ENCODE results near the gene KLC1.
A peak's percentile ranks its signal among the peaks of the same experiment; 100 is the strongest.

Gene KLC1

DNA sequence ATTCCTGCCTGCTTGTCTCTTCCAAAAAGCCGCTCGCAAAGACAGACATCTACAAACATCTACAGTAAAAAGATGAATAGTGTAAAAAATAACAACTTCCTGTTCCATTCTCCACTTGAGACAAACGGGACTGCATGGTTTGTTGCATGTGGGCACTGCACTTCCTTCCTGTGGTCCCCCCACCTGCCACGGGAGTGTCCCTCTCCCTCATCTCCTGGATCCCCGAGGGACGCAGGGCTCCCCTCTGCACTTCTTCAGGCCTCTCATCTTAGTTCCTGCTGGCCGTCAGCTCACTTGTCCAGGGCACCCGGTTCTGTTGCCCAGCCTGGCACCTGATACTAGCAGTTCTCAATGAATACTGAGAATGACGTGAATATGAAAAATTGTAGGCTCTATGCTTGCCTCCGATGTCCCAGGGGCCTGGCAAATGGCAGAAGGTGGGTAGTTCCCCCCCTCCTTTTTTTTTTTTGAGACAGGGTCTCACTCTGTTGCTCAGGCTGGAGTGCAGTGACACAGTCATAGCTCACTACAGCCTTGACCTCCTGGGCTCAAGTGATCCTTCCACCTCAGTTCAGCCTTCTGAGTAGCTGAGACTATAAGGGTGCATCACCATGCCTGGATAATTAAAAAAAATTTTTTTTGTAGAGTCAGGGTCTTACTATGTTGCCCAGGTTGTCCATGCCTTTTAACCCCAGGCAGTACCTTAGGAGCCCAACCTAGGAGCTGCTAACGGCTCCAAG lies 3.5 kb upstream of the KLC1 start:
- H3K9me3 ChIP-seq (ENCODE audit: control insufficient read depth in 2 of 2, low read length in 2 of 2) = no peaks in the 10 kb centered on the region
- peaks cover 29% of the 10 kb centered on the region for H3K4me1 ChIP-seq (ENCODE audit: control insufficient read depth, insufficient read depth, low read length)
- H3K4me3 ChIP-seq (ENCODE audit: low read length in 2 of 2) = no peak overlapping the region
- no peak overlapping the region for H3K9ac ChIP-seq (ENCODE audit: low read length in 2 of 2)
- peak overlapping the region; percentile 18 for H3K27ac ChIP-seq (ENCODE audit: low read length)
- no peaks in the 10 kb centered on the region for H3K36me3 ChIP-seq (ENCODE audit: control insufficient read depth in 2 of 2, insufficient read depth in 2 of 2, low read length in 2 of 2)
- H3K27me3 ChIP-seq (ENCODE audit: control insufficient read depth in 1 of 2, insufficient read depth in 2 of 2, low read length in 2 of 2) = no peaks in the 10 kb centered on the region

- no peaks in the 10 kb centered on the region for H3K9me3 ChIP-seq (ENCODE audit: control insufficient read depth in 2 of 2, low read length in 2 of 2)
- H3K27me3 ChIP-seq (ENCODE audit: control insufficient read depth in 1 of 2, insufficient read depth in 2 of 2, low read length in 2 of 2) = no peaks in the 10 kb centered on the region
- no peak overlapping the region for H3K4me3 ChIP-seq (ENCODE audit: low read length in 2 of 2)
- H3K36me3 ChIP-seq (ENCODE audit: control insufficient read depth in 2 of 2, insufficient read depth in 2 of 2, low read length in 2 of 2) = no peaks in the 10 kb centered on the region
- no peak overlapping the region for H3K27ac ChIP-seq (ENCODE audit: low read length)
- H3K9ac ChIP-seq (ENCODE audit: low read length in 2 of 2) = no peak overlapping the region
- peaks cover 34% of the 10 kb centered on the region for H3K4me1 ChIP-seq (ENCODE audit: control insufficient read depth, insufficient read depth, low read length)
These were observed 2.7 kb upstream of the KLC1 start for GRCh38 chr14:103626146-103626850.

DNA sequence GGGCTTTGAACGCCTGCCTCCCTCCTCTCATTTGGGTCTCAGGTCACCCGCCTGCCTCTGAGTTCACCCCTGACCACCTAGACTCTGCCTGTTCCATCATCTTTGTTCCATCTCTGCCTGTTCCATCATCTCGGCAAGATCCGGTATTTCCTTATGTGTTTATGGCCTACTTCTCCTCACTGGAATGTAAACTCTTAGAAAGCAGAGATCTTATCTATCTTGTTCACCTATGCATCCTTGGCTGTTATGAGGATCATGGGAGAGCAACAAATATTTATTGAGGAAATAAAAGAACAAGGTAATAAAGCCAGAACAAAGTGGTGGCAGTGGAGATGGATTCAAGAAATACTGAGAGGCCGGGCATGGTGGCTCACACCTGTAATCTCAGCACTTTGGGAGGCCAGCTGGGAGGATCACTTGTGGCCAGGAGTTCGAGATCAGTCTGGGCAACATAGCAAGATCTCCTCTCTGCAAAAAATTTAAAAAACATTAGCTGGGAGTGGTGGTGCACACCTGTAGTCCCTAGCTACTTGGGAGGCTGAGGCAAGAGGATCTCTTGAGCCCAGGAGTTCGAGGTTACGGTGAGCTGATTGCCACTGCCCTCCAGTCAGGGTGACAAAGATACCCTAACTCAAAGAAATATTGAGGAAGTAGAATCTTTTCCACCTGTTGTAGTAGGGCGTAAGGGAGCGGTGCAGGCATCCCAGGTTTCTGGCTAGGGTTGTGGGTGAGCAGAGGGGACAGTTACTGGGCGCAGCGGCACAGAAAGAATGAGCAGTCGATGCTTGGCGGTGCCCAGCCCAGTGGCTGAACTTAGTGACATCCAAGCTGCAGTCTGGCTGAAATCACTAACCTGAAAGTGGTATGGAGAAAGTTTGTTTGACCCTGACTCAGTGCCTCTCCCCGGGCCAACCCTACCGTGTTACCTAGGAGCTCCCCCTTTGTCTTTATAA lies 1.7 kb upstream of the KLC1 start:
- Histone ChIP-seq H3K4me1 (ENCODE audit: control insufficient read depth, insufficient read depth, low read length) (peaks cover 37% of the 10 kb centered on the region), H3K9me3 (ENCODE audit: control insufficient read depth in 2 of 2, low read length in 2 of 2) (no peaks in the 10 kb centered on the region), H3K36me3 (ENCODE audit: control insufficient read depth in 2 of 2, insufficient read depth in 2 of 2, low read length in 2 of 2) (no peaks in the 10 kb centered on the region), H3K4me3 (ENCODE audit: low read length in 2 of 2) (peak overlapping the region; percentile 75 to 86), H3K27ac (ENCODE audit: low read length) (peak overlapping the region; percentile 95), H3K27me3 (ENCODE audit: control insufficient read depth in 1 of 2, insufficient read depth in 2 of 2, low read length in 2 of 2) (no peaks in the 10 kb centered on the region), H3K9ac (ENCODE audit: low read length in 2 of 2) (peak overlapping the region; percentile 96 to 98)

DNA sequence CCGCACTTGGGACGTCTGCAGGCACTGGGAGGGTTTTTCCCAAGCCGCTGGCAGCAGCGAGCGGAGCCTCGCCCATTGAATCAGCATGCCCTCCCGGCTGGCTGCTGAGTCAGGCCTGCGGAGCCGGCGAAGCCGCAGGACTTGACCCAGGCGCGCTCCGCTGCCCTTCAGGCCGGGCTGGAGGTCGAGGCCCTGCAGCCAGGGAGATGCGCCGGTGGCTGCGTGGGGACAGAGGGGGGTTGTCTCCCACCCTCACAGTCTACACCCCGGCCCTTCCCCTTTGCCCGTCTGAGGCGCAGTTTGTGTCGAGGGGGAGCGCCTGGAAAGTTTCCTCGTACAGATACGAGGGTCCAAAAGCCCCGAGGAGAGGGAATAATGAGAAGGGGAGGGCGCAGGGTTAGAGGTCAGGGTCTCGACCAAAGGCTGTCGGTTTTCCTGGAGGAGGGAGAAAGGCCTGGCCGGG lies 759 bp upstream of the KLC1 start:
- Histone ChIP-seq H3K9me3 (ENCODE audit: control insufficient read depth in 2 of 2, low read length in 2 of 2) (no peaks in the 10 kb centered on the region), H3K27me3 (ENCODE audit: control insufficient read depth in 1 of 2, insufficient read depth in 2 of 2, low read length in 2 of 2) (no peaks in the 10 kb centered on the region), H3K4me1 (ENCODE audit: control insufficient read depth, insufficient read depth, low read length) (peaks cover 41% of the 10 kb centered on the region), H3K9ac (ENCODE audit: low read length in 2 of 2) (peak overlapping the region; percentile 96 to 98), H3K4me3 (ENCODE audit: low read length in 2 of 2) (peak overlapping the region; percentile 75 to 86), H3K36me3 (ENCODE audit: control insufficient read depth in 2 of 2, insufficient read depth in 2 of 2, low read length in 2 of 2) (peaks cover 0 to 3% of the 10 kb centered on the region in 2 donors), H3K27ac (ENCODE audit: low read length) (peak overlapping the region; percentile 95)

DNA sequence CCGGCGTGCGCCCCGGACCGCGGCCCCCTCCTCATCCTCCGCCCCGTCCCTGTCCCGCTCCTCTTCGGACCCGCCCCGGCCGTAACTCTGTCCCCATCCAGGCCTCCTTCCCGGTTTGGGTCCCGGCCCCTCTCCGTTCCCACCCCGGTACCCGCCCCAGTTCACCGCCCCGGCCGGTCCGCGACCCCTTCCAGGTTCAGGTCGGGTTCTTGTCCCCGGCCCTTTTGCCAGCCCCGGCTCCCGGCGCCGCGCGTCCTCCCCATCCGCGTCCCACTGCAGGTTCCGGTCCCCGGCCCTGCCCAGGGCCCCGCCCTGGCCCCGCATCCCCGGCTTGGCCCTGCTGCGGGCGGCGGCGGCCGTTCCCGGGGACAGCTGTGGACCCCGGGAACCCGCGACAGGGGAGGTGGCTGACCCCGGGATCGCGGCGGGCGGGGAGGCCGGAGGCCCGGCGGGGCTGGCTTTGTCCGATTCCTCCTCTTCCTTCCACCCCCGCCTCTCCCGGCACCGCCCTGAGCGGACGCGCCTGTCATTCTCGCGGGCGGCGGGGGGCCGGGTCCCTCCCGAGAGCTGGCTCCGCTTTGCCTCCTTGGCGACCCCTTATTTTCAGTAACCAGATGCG lies 601 bp downstream of the KLC1 start:
- H3K9ac ChIP-seq (ENCODE audit: low read length in 2 of 2) = peak overlapping the region; percentile 85 to 98
- peaks cover 0 to 3% of the 10 kb centered on the region in 2 donors for H3K36me3 ChIP-seq (ENCODE audit: control insufficient read depth in 2 of 2, insufficient read depth in 2 of 2, low read length in 2 of 2)
- H3K4me3 ChIP-seq (ENCODE audit: low read length in 2 of 2) = peak overlapping the region; percentile 75 to 86
- H3K4me1 ChIP-seq (ENCODE audit: control insufficient read depth, insufficient read depth, low read length) = peaks cover 47% of the 10 kb centered on the region
- H3K27ac ChIP-seq (ENCODE audit: low read length) = peak overlapping the region; percentile 95
- no peaks in the 10 kb centered on the region for H3K9me3 ChIP-seq (ENCODE audit: control insufficient read depth in 2 of 2, low read length in 2 of 2)
- H3K27me3 ChIP-seq (ENCODE audit: control insufficient read depth in 1 of 2, insufficient read depth in 2 of 2, low read length in 2 of 2) = no peaks in the 10 kb centered on the region

DNA sequence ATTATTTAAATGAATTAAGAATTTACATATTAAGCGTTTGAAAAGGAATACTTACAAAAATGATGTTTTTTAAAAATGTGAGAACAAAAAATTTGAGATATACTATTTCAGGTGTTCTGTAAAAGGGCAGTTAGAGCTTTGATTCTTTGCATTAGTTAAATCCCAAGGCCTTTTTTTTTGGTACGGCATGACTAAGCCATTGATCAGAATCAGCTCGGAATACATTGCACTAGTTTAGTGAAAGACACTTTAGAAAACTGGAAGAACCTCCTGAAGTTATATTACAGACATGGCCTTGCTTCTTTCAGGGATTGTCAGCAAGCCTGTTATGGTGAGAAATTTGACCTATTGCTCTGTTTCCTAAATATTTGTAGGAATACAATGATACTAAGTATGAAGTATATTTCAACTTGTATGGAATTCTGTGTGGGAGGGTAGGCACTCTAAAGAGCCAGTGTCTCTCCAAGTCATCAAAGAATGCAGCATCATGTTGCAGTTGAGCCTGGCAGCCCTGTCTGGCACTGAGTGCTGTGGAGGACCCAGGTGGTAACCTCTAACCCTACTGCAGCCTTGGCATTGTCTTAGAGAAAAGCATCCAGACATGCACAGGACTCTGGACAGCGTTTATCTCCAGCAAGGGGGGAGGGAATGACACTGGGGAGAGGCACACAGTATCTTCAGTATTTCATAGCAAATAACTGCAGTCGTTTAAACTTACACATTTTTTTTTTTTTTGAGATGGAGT lies 1.5 kb downstream of the KLC1 start:
- peak overlapping the region; percentile 29 to 98 for H3K9ac ChIP-seq (ENCODE audit: low read length in 2 of 2)
- no peaks in the 10 kb centered on the region for H3K9me3 ChIP-seq (ENCODE audit: control insufficient read depth in 2 of 2, low read length in 2 of 2)
- peak overlapping the region; percentile 95 for H3K27ac ChIP-seq (ENCODE audit: low read length)
- H3K27me3 ChIP-seq (ENCODE audit: control insufficient read depth in 1 of 2, insufficient read depth in 2 of 2, low read length in 2 of 2) = no peaks in the 10 kb centered on the region
- peak overlapping the region; percentile 75 to 86 for H3K4me3 ChIP-seq (ENCODE audit: low read length in 2 of 2)
- H3K4me1 ChIP-seq (ENCODE audit: control insufficient read depth, insufficient read depth, low read length) = peaks cover 44% of the 10 kb centered on the region
- H3K36me3 ChIP-seq (ENCODE audit: control insufficient read depth in 2 of 2, insufficient read depth in 2 of 2, low read length in 2 of 2) = peaks cover 0 to 3% of the 10 kb centered on the region in 2 donors

DNA sequence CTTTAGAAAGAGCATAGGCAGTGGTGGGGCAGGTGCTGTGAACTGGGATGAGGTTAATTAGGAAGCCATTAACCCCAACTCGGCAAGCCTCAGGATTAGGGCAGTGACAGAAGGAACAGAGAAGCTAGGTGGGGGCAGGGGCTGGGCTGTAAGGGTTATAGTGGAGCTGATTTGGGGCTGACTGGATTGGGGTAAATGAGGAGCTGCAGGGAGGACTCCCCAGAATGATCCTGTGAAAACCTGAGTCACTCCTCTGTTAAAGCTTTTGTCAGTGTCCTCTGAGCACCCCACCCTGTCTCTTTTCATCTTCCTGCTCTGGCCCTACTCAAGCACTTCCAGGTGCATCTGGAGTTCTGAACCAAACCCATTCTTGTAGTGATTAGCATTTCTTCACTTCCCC lies 4.4 kb downstream of the KLC1 start:
- Histone ChIP-seq H3K4me1 (ENCODE audit: control insufficient read depth, insufficient read depth, low read length) (peaks cover 44% of the 10 kb centered on the region), H3K27ac (ENCODE audit: low read length) (no peak overlapping the region), H3K4me3 (ENCODE audit: low read length in 2 of 2) (no peak overlapping the region), H3K27me3 (ENCODE audit: control insufficient read depth in 1 of 2, insufficient read depth in 2 of 2, low read length in 2 of 2) (no peaks in the 10 kb centered on the region), H3K9ac (ENCODE audit: low read length in 2 of 2) (no peak overlapping the region), H3K36me3 (ENCODE audit: control insufficient read depth in 2 of 2, insufficient read depth in 2 of 2, low read length in 2 of 2) (peaks cover 0 to 3% of the 10 kb centered on the region in 2 donors), H3K9me3 (ENCODE audit: control insufficient read depth in 2 of 2, low read length in 2 of 2) (no peaks in the 10 kb centered on the region)

GRCh38 chr14:103634156-103634555 lies 5.1 kb downstream of the KLC1 start:
- Histone ChIP-seq H3K36me3 (ENCODE audit: control insufficient read depth in 2 of 2, insufficient read depth in 2 of 2, low read length in 2 of 2) (peaks cover 0 to 3% of the 10 kb centered on the region in 2 donors), H3K4me3 (ENCODE audit: low read length in 2 of 2) (no peak overlapping the region), H3K9me3 (ENCODE audit: control insufficient read depth in 2 of 2, low read length in 2 of 2) (no peaks in the 10 kb centered on the region), H3K9ac (ENCODE audit: low read length in 2 of 2) (no peak overlapping the region), H3K27ac (ENCODE audit: low read length) (no peak overlapping the region), H3K27me3 (ENCODE audit: control insufficient read depth in 1 of 2, insufficient read depth in 2 of 2, low read length in 2 of 2) (no peaks in the 10 kb centered on the region), H3K4me1 (ENCODE audit: control insufficient read depth, insufficient read depth, low read length) (peaks cover 43% of the 10 kb centered on the region)

DNA sequence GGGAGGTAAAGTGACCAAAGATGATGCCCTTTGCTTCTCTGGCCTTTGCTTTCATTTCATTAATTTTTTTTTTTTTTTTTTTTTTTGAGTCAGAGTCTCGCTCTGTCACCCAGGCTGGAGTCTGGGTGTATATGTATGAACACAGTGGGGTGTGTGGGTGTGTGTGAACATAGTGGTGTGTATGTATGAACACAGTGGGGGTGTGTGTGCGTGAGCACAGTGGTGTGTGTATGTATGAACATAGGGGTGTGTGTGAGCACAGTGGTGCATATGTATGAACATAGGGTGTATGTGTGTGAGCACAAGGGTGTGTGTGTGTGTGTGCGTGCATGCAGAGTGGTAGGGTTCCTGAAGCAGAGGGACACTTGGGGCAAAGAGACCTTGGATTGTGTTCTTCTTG lies 9.6 kb downstream of the KLC1 start:
- Histone ChIP-seq H3K36me3 (ENCODE audit: control insufficient read depth in 2 of 2, insufficient read depth in 2 of 2, low read length in 2 of 2) (no peaks in the 10 kb centered on the region), H3K4me3 (ENCODE audit: low read length in 2 of 2) (no peak overlapping the region), H3K9ac (ENCODE audit: low read length in 2 of 2) (no peak overlapping the region), H3K27me3 (ENCODE audit: control insufficient read depth in 1 of 2, insufficient read depth in 2 of 2, low read length in 2 of 2) (no peaks in the 10 kb centered on the region), H3K27ac (ENCODE audit: low read length) (no peak overlapping the region), H3K9me3 (ENCODE audit: control insufficient read depth in 2 of 2, low read length in 2 of 2) (no peaks in the 10 kb centered on the region), H3K4me1 (ENCODE audit: control insufficient read depth, insufficient read depth, low read length) (peaks cover 28% of the 10 kb centered on the region)

All from stomach smooth muscle (tissue), 2 donors.